Prostate gland (tissue), 2 donors: ENCODE results near the gene SREBF1. TPM values are rescaled to one million over a fixed set of nuclear protein-coding genes. Genes with fewer than 3 reads are reported as not detected.

Experiments
- DNase-seq: peaks from one replicate; pipeline ENCODE4 v3.0.0-alpha.2; 2019; ENCODE audit warnings: low spot score
- H3K27ac ChIP-seq, 2 donors: fragments of 200-600 bp; sonication (generic); 2 replicates each; pipeline ENCODE4 v1.5.1; 2017 to 2019
- H3K27me3 ChIP-seq: fragments of 200-600 bp; sonication (generic); replicated peaks from 2 replicates; pipeline ENCODE4 v1.5.1; 2019; ENCODE audit not compliant: insufficient read depth
- H3K36me3 ChIP-seq, 2 donors: fragments of 200-600 bp; sonication (generic); 1 replicate in 1 of 2; 2 replicates in 1 of 2; pipeline versions ENCODE4 v1.5.1 to v1.8.1; 2017 to 2019
- H3K4me1 ChIP-seq: fragments of 200-600 bp; sonication (generic); replicated peaks from 2 replicates; pipeline ENCODE4 v1.5.1; 2019
- H3K4me3 ChIP-seq, 2 donors: fragments of 200-600 bp; sonication (generic); 2 replicates each; pipeline ENCODE4 v1.5.1; 2017 to 2019
- H3K9me3 ChIP-seq: fragments of 200-600 bp; sonication (generic); 2 replicates; pipeline ENCODE4 v1.5.1; 2017
- CTCF ChIP-seq, 4 experiments: fragments of 200-600 bp in 2 of 4; fragments of 450-650 bp in 2 of 4; sonication (generic) in 2 of 4; IDR thresholded peaks; 1 replicate in 3 of 4; 2 replicates in 1 of 4; pipeline ENCODE4 v1.5.1; 2016 to 2019; ENCODE audit warnings: antibody characterized with exemption in 4 of 4, mild to moderate bottlenecking in 2 of 4, moderate library complexity in 2 of 4
- POLR2A ChIP-seq: fragments of 450-650 bp; IDR thresholded peaks from one replicate; pipeline ENCODE4 v1.6.1; 2016; ENCODE audit warnings: antibody characterized with exemption, mild to moderate bottlenecking
- POLR2AphosphoS5 ChIP-seq: sonication (generic); formaldehyde crosslinking; IDR thresholded peaks from one replicate; pipeline ENCODE4 v1.6.1; 2017; ENCODE audit warnings: antibody characterized with exemption
- WGBS: methylation state at CpG from one replicate; pipeline ENCODE4 v1.1.5; 2018; 5-methylcytosine and 5-hydroxymethylcytosine counted together
- intact Hi-C: fragments of 100-400 bp; cut with DNase I; formaldehyde crosslinking; loops from one replicate; pipeline ENCODE4 v1.14.2; 2022
- total RNA-seq, 2 donors: library from RNA; depleted of rRNA; stranded (reverse); fragments of >200 nt; gene quantifications; one replicate each; pipeline ENCODE4 v1.1.0, GENCODE V29; 2016

Gene SREBF1
- total RNA-seq, 2 donors from 2014 or later, result 134 to 299 TPM

- peaks cover 7% of the 10 kb centered on the region for H3K4me1 ChIP-seq
- H3K4me3 ChIP-seq, result no peak overlapping the region
- WGBS, result 93% methylated on average over 9 of the region's 10 CpGs
- no peaks in the 10 kb centered on the region for H3K9me3 ChIP-seq
- peak overlapping the region; percentile 68 to 69 for H3K27ac ChIP-seq
- intact Hi-C loops, result no loop called here
- no peak for DNase-seq
- H3K36me3 ChIP-seq, result no peaks in the 10 kb centered on the region
- no peaks in the 10 kb centered on the region for H3K27me3 ChIP-seq
- TF ChIP-seq CTCF (IDR thresholded peaks at IDR 0.05) (no peak), POLR2AphosphoS5 (no peak), POLR2A (no peak)
These were observed 11.7 kb upstream of the SREBF1 start for GRCh38 chr17:17848311-17849082.

GRCh38 chr17:17847726-17848125 is 10.9 kb upstream of the SREBF1 start:
- H3K4me3 ChIP-seq, result no peak overlapping the region
- DNase-seq, result no peak
- no peaks in the 10 kb centered on the region for H3K27me3 ChIP-seq
- TF ChIP-seq CTCF (IDR thresholded peaks at IDR 0.05) (no peak), POLR2AphosphoS5 (no peak)
- intact Hi-C loops, result no loop called here
- no peaks in the 10 kb centered on the region for H3K36me3 ChIP-seq
- 88% methylated on average over 5 of the region's 5 CpGs for WGBS
- peaks cover 11% of the 10 kb centered on the region for H3K4me1 ChIP-seq
- H3K27ac ChIP-seq, result no peak overlapping the region
- no peaks in the 10 kb centered on the region for H3K9me3 ChIP-seq

GRCh38 chr17:17847118-17847689 is 10.4 kb upstream of the SREBF1 start:
- WGBS, result 69% methylated on average over 17 of the region's 17 CpGs
- DNase-seq, result no peak

GRCh38 chr17:17846645-17847044 is 9.9 kb upstream of the SREBF1 start:
- Histone ChIP-seq H3K9me3 (no peaks in the 10 kb centered on the region), H3K27ac (no peak overlapping the region), H3K4me3 (no peak overlapping the region), H3K27me3 (no peaks in the 10 kb centered on the region), H3K4me1 (peaks cover 22% of the 10 kb centered on the region), H3K36me3 (no peaks in the 10 kb centered on the region)
- DNase-seq, result no peak
- TF ChIP-seq POLR2AphosphoS5, result no peak
- TF ChIP-seq CTCF (IDR thresholded peaks at IDR 0.05), result no peak
- TF ChIP-seq POLR2A, result no peak
- intact Hi-C loops, result no loop called here
- WGBS, result 89% methylated on average over 8 of the region's 8 CpGs

More at GRCh38 chr17:17847118-17847689, 10.4 kb upstream of the SREBF1 start:
- H3K27ac ChIP-seq, result no peak overlapping the region
- TF ChIP-seq POLR2A (no peak), POLR2AphosphoS5 (no peak), CTCF (IDR thresholded peaks at IDR 0.05) (no peak)
- H3K9me3 ChIP-seq, result no peaks in the 10 kb centered on the region
- no peaks in the 10 kb centered on the region for H3K27me3 ChIP-seq
- H3K4me3 ChIP-seq, result no peak overlapping the region
- intact Hi-C loops, result no loop called here
- H3K4me1 ChIP-seq, result peaks cover 16% of the 10 kb centered on the region
- H3K36me3 ChIP-seq, result no peaks in the 10 kb centered on the region

GRCh38 chr17:17846003-17846402 is 9.2 kb upstream of the SREBF1 start:
- TF ChIP-seq POLR2A (no peak), POLR2AphosphoS5 (no peak), CTCF (IDR thresholded peaks at IDR 0.05) (no peak)
- no peak overlapping the region for H3K27ac ChIP-seq
- DNase-seq, result no peak
- 83% methylated on average over 8 of the region's 8 CpGs for WGBS
- no peak overlapping the region for H3K4me3 ChIP-seq
- peaks cover 27% of the 10 kb centered on the region for H3K4me1 ChIP-seq
- no peaks in the 10 kb centered on the region for H3K9me3 ChIP-seq
- no peaks in the 10 kb centered on the region for H3K27me3 ChIP-seq
- intact Hi-C loops, result no loop called here
- H3K36me3 ChIP-seq, result no peaks in the 10 kb centered on the region
